SK-N-SH (cell line): ENCODE measurements around the gene VEGFA. TPM values are rescaled to one million over a fixed set of nuclear protein-coding genes. Genes with fewer than 3 reads are reported as not detected.

ENCODE experiments used
- CTCF ChIA-PET: fragments of 300-600, 350-600 bp; formaldehyde crosslinking; extraction: SDS; loops from one replicate; lab custom pipeline; 2021; lab: Yijun Ruan, JAX
- POLR2A ChIA-PET: fragments of 350-600 bp; sonication (Branson Sonifier 250); formaldehyde crosslinking; extraction: SDS; loops from one replicate; lab custom pipeline; 2020; ENCODE audit warnings: antibody characterized with exemption, inconsistent platforms; lab: Yijun Ruan, JAX
- DNase-seq: peaks from one replicate; pipeline ENCODE4 v3.0.0; 2012
- H2AFZ ChIP-seq: fragments of 200-600 bp; sonication (generic); 2 replicates; pipeline ENCODE4 v1.8.1; 2016; ENCODE audit warnings: antibody characterized with exemption, mild to moderate bottlenecking, low read depth
- H3F3A ChIP-seq: fragments of 200-600 bp; sonication (generic); replicated peaks from 2 replicates; pipeline ENCODE3; 2016; ENCODE audit warnings: antibody characterized with exemption, mild to moderate bottlenecking; ENCODE audit not compliant: insufficient read depth
- H3K27ac ChIP-seq, 2 experiments: fragments of 200-500 bp in 1 of 2; fragments of 200-600 bp in 1 of 2; sonication (Bioruptor generic) in 1 of 2; sonication (generic), shearing (Covaris generic) in 1 of 2; 2 replicates each; pipeline versions ENCODE4 v1.5.1 to v1.6.1; 2014 to 2016; ENCODE audit warnings: low read depth in 2 of 2, inconsistent platforms in 1 of 2, low read length in 1 of 2, mild to moderate bottlenecking in 1 of 2, mixed read lengths in 1 of 2
- H3K27me3 ChIP-seq: fragments of 200-600 bp; sonication (generic), shearing (Covaris generic); 2 replicates; pipeline ENCODE4 v1.6.1; 2016; ENCODE audit warnings: mixed run types; ENCODE audit not compliant: insufficient read depth
- H3K36me3 ChIP-seq, 2 experiments: fragments of 200-500 bp in 1 of 2; fragments of 200-600 bp in 1 of 2; sonication (Bioruptor generic) in 1 of 2; sonication (generic) in 1 of 2; replicated peaks in 1 of 2; 2 replicates each; pipeline versions ENCODE3 to v1.5.1; 2014 to 2016; ENCODE audit warnings: low read length in 1 of 2, mild to moderate bottlenecking in 1 of 2; ENCODE audit not compliant: insufficient read depth in 2 of 2, control insufficient read depth in 1 of 2
- H3K4me1 ChIP-seq, 2 experiments: fragments of 200-500 bp in 1 of 2; fragments of 200-600 bp in 1 of 2; sonication (Bioruptor generic) in 1 of 2; sonication (generic), shearing (Covaris generic) in 1 of 2; 2 replicates each; pipeline versions ENCODE4 v1.5.1 to v1.6.1; 2014 to 2016; ENCODE audit warnings: low read depth in 1 of 2, low read length in 1 of 2, mixed run types in 1 of 2; ENCODE audit not compliant: insufficient read depth in 2 of 2, control insufficient read depth in 1 of 2
- H3K4me2 ChIP-seq: fragments of 200-600 bp; sonication (generic), shearing (Covaris generic); 2 replicates; pipeline ENCODE4 v1.6.1; 2017; ENCODE audit warnings: mixed run types
- H3K4me3 ChIP-seq, 2 experiments: fragments of 200-500 bp in 1 of 2; fragments of 200-600 bp in 1 of 2; sonication (Bioruptor generic) in 1 of 2; sonication (generic), shearing (Covaris generic) in 1 of 2; 2 replicates each; pipeline versions ENCODE4 v1.5.1 to v1.8.1; 2014 to 2016; ENCODE audit warnings: low read depth in 2 of 2, inconsistent platforms in 1 of 2, low read length in 1 of 2, mild to moderate bottlenecking in 1 of 2, mixed read lengths in 1 of 2, moderate library complexity in 1 of 2
- H3K79me2 ChIP-seq: fragments of 200-600 bp; sonication (generic); 2 replicates; pipeline ENCODE4 v1.8.1; 2017; ENCODE audit warnings: mild to moderate bottlenecking; ENCODE audit not compliant: insufficient read depth
- H3K9ac ChIP-seq: fragments of 200-600 bp; sonication (generic); 2 replicates; pipeline ENCODE4 v1.6.1; 2017; ENCODE audit warnings: mixed run types
- H3K9me2 ChIP-seq: fragments of 200-600 bp; sonication (generic); 2 replicates; pipeline ENCODE4 v1.6.1; 2017; ENCODE audit warnings: mixed run types
- H3K9me3 ChIP-seq: fragments of 200-600 bp; sonication (generic); 2 replicates; pipeline ENCODE4 v1.6.1; 2017; ENCODE audit warnings: mixed run types, mild to moderate bottlenecking, moderate library complexity
- H4K20me1 ChIP-seq: fragments of 200-600 bp; sonication (generic); 2 replicates; pipeline ENCODE4 v1.6.1; 2017; ENCODE audit warnings: mild to moderate bottlenecking, mixed run types; ENCODE audit not compliant: insufficient read depth
- EZH2phosphoT487 ChIP-seq: fragments of 200-600 bp; sonication (generic); IDR thresholded peaks from 2 replicates; pipeline ENCODE4 v1.6.1; 2017; ENCODE audit warnings: low read depth, mixed run types, mild to moderate bottlenecking, antibody characterized with exemption, moderate library complexity, borderline replicate concordance
- FOXM1 ChIP-seq: IDR thresholded peaks from 2 replicates; pipeline ENCODE4 v1.4.0; 2012; ENCODE audit warnings: low read depth, mild to moderate bottlenecking
- GABPA ChIP-seq: IDR thresholded peaks from 2 replicates; pipeline ENCODE4 v1.4.0; 2012; ENCODE audit warnings: low read depth, mild to moderate bottlenecking
- GATA2 ChIP-seq: sonication (generic); formaldehyde crosslinking; IDR thresholded peaks from 2 replicates; pipeline ENCODE4 v1.5.0; 2020; ENCODE audit warnings: mild to moderate bottlenecking, missing genetic modification reagents
- IRF3 ChIP-seq: fragments of 150-350 bp; IDR thresholded peaks from 2 replicates; pipeline ENCODE4 v1.6.1; 2016; ENCODE audit warnings: mild to moderate bottlenecking, low read depth, low read length
- JUND ChIP-seq: IDR thresholded peaks from 2 replicates; pipeline ENCODE4 v1.4.0; 2012
- MXI1 ChIP-seq: IDR thresholded peaks from 2 replicates; pipeline ENCODE4 v1.6.1; 2012; ENCODE audit warnings: mild to moderate bottlenecking, low read depth, low read length, improper control_type of control experiment
- POLR2AphosphoS5 ChIP-seq: IDR thresholded peaks from 2 replicates; pipeline ENCODE4 v1.6.1; 2012; ENCODE audit warnings: low read depth, low read length
- RAD21 ChIP-seq: IDR thresholded peaks from 2 replicates; pipeline ENCODE4 v1.6.1; 2012; ENCODE audit warnings: mild to moderate bottlenecking, low read length
- RFX5 ChIP-seq: IDR thresholded peaks from 2 replicates; pipeline ENCODE4 v1.6.1; 2012; ENCODE audit warnings: mild to moderate bottlenecking, improper control_type of control experiment, low read length
- RXRA ChIP-seq: IDR thresholded peaks from 2 replicates; pipeline ENCODE4 v1.4.0; 2012; ENCODE audit warnings: low read depth, mild to moderate bottlenecking, borderline replicate concordance
- SMC3 ChIP-seq: IDR thresholded peaks from 2 replicates; pipeline ENCODE4 v1.6.1; 2012; ENCODE audit warnings: low read depth, low read length, improper control_type of control experiment
- TAF1 ChIP-seq: IDR thresholded peaks from 2 replicates; pipeline ENCODE4 v1.6.1; 2012; ENCODE audit warnings: low read depth, mild to moderate bottlenecking, low read length, moderate library complexity, borderline replicate concordance
- USF2 ChIP-seq: fragments of 150-350 bp; IDR thresholded peaks from 2 replicates; pipeline ENCODE4 v1.6.1; 2017; ENCODE audit warnings: antibody characterized with exemption, low read length, low read depth, borderline replicate concordance
- WGBS: methylation state at CpG from one replicate; pipeline ENCODE4 v1.1.6; 2017; ENCODE audit warnings: low lambda C conversion rate; 5-methylcytosine and 5-hydroxymethylcytosine counted together
- polyA plus RNA-seq, 3 experiments: library from polyadenylated mRNA; depleted of rRNA; stranded (reverse); fragments of >200 nt; gene quantifications; 2 replicates each; pipeline ENCODE4 v1.2.3, GENCODE V29; 2012
- TF ChIP-seq, protein P1 (sequence below): IDR thresholded peaks from 2 replicates; pipeline ENCODE4 v1.4.0; 2012; ENCODE audit warnings: low read depth, borderline replicate concordance

The VEGFA gene
- polyA plus RNA-seq, 1 of the 3 experiments (the other 2 are of a cell fraction) = 81.0 TPM

GRCh38 chr6:43790031-43790430 lies 20.0 kb downstream of the VEGFA start:
- peaks cover 0 to 13% of the 10 kb centered on the region in 2 experiments for H3K36me3 ChIP-seq
- H3K9me2 ChIP-seq = no peaks in the 10 kb centered on the region
- H4K20me1 ChIP-seq = no peaks in the 10 kb centered on the region
- no peak overlapping the region for H3K9ac ChIP-seq
- H3K27me3 ChIP-seq = no peaks in the 10 kb centered on the region
- 72% methylated on average over 5 of the region's 5 CpGs for WGBS
- CTCF ChIA-PET = interaction anchor here (1.0 to 4.0 kb wide), 3 partner anchors 16 to 289 kb away, joined by 3 to 22 read pairs (median 3); no protein-coding TSS in a partner anchor
- H2AFZ ChIP-seq = no peak overlapping the region
- no peak overlapping the region for H3K4me3 ChIP-seq
- no peak for DNase-seq
- H3K27ac ChIP-seq = no peak overlapping the region
- peaks cover 0 to 5% of the 10 kb centered on the region in 2 experiments; a peak in 1 of 4 replicates for H3K4me1 ChIP-seq
- H3K4me2 ChIP-seq = no peak overlapping the region
- H3F3A ChIP-seq = no peaks in the 10 kb centered on the region
- POLR2A ChIA-PET = interaction anchor here (0.8 to 2.5 kb wide), 5 partner anchors 20 to 164 kb away, joined by 3 to 7 read pairs (median 4); no protein-coding TSS in a partner anchor
- no peak for TF ChIP-seq IRF3
- no peak for TF ChIP-seq USF2
- TF ChIP-seq GABPA = no peak
- no peak for TF ChIP-seq POLR2AphosphoS5
- TF ChIP-seq RFX5 = no peak
- TF ChIP-seq FOXM1 = no peak
- TF ChIP-seq EZH2phosphoT487 = no peak
- TF ChIP-seq TAF1 = no peak
- TF ChIP-seq MXI1 = no peak
- TF ChIP-seq SMC3 = no peak
- TF ChIP-seq GATA2 (CRISPR knock-in tag) = no peak
- TF ChIP-seq RAD21 = no peak
- no peak for TF ChIP-seq JUND
- TF ChIP-seq, protein P1, sequence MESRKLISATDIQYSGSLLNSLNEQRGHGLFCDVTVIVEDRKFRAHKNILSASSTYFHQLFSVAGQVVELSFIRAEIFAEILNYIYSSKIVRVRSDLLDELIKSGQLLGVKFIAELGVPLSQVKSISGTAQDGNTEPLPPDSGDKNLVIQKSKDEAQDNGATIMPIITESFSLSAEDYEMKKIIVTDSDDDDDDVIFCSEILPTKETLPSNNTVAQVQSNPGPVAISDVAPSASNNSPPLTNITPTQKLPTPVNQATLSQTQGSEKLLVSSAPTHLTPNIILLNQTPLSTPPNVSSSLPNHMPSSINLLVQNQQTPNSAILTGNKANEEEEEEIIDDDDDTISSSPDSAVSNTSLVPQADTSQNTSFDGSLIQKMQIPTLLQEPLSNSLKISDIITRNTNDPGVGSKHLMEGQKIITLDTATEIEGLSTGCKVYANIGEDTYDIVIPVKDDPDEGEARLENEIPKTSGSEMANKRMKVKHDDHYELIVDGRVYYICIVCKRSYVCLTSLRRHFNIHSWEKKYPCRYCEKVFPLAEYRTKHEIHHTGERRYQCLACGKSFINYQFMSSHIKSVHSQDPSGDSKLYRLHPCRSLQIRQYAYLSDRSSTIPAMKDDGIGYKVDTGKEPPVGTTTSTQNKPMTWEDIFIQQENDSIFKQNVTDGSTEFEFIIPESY = no peak
- no peak for TF ChIP-seq RXRA
- no peaks in the 10 kb centered on the region for H3K79me2 ChIP-seq
- no peaks in the 10 kb centered on the region for H3K9me3 ChIP-seq
